ENCODE results near the gene ALOX12.

ALOX12 gene

DNA sequence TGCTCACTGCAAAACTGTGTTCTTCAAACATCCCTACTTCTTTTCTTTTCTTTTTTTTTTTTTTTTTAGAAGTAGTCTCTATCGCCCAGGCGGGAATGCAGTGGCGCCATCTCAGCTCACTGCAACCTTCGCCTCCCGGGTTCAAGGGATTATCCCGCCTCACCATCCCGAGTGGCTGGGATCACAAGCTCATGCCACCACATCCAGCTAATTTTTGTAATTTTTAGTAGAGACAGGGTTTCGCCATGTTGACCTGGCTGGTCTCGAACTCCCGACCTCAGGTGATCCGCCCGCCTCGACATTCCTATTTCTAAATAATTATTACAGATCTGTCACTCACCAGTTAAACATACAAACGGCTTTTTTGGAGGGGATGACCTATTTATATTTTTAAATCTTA lies 15.6 kb downstream of the ALOX12 start:
- Histone ChIP-seq H3F3A (ENCODE audit: low read depth) (peaks cover 9% of the 10 kb centered on the region), H3K4me3 (ENCODE audit: low read length, poor library complexity, severe bottlenecking) (peak overlapping the region; percentile 91), H3K9ac (ENCODE audit: low read depth, low read length, poor library complexity, severe bottlenecking) (peak overlapping the region; percentile 96), H3K9me2 (replicated peaks; ENCODE audit: low read depth, low read length) (no peaks in the 10 kb centered on the region), H3K9me3 (ENCODE audit: insufficient read depth, low read depth, low read length) (no peaks in the 10 kb centered on the region), H3K4me2 (ENCODE audit: low read depth, low read length, poor library complexity, severe bottlenecking) (peak overlapping the region; percentile 84), H2AFZ (ENCODE audit: low read length) (no peak overlapping the region), H3K4me1 (ENCODE audit: insufficient read depth, low read length, poor library complexity, severe bottlenecking) (peaks cover 51% of the 10 kb centered on the region), H3K36me3 (ENCODE audit: insufficient read depth, low read length) (no peaks in the 10 kb centered on the region), H4K20me1 (ENCODE audit: insufficient read depth, low read length, poor library complexity, severe bottlenecking) (peaks cover 21% of the 10 kb centered on the region), H3K79me2 (ENCODE audit: insufficient read depth, low read length) (peaks cover 64% of the 10 kb centered on the region), H3K27me3 (ENCODE audit: insufficient read depth, low read length, poor library complexity, severe bottlenecking) (no peaks in the 10 kb centered on the region)
- TF ChIP-seq EZH2phosphoT487 (IDR thresholded peaks at IDR 0.05; ENCODE audit: borderline replicate concordance), result no peak
- no peak for TF ChIP-seq CTCF (conservative IDR thresholded peaks at IDR 0.05; ENCODE audit: low read length)

DNA sequence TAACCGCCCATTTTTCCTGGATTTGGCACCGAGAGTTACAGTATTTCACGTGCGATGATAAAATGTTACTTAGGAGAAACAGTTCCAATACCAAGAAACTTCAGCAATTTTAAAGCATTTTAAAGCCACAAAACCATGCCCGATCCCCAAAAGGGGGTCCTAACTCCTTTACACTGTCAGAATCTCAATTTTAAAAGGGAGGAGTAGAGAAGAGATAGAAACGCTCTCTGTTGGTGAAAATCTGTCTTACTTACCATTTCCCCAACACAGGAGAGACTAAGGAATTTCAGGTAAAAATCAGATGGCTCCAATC lies 16.0 kb downstream of the ALOX12 start:
- Histone ChIP-seq H3K9ac (ENCODE audit: low read depth, low read length, poor library complexity, severe bottlenecking) (peak overlapping the region; percentile 96), H3K79me2 (ENCODE audit: insufficient read depth, low read length) (peaks cover 64% of the 10 kb centered on the region), H3K4me3 (ENCODE audit: low read length, poor library complexity, severe bottlenecking) (peak overlapping the region; percentile 91), H3K27me3 (ENCODE audit: insufficient read depth, low read length, poor library complexity, severe bottlenecking) (no peaks in the 10 kb centered on the region), H3K9me2 (replicated peaks; ENCODE audit: low read depth, low read length) (no peaks in the 10 kb centered on the region), H2AFZ (ENCODE audit: low read length) (peak overlapping the region; percentile 90), H4K20me1 (ENCODE audit: insufficient read depth, low read length, poor library complexity, severe bottlenecking) (peaks cover 19% of the 10 kb centered on the region), H3K4me2 (ENCODE audit: low read depth, low read length, poor library complexity, severe bottlenecking) (peak overlapping the region; percentile 84), H3F3A (ENCODE audit: low read depth) (peaks cover 9% of the 10 kb centered on the region), H3K9me3 (ENCODE audit: insufficient read depth, low read depth, low read length) (no peaks in the 10 kb centered on the region), H3K4me1 (ENCODE audit: insufficient read depth, low read length, poor library complexity, severe bottlenecking) (peaks cover 53% of the 10 kb centered on the region), H3K36me3 (ENCODE audit: insufficient read depth, low read length) (no peaks in the 10 kb centered on the region)
- TF ChIP-seq EZH2phosphoT487 (IDR thresholded peaks at IDR 0.05; ENCODE audit: borderline replicate concordance), result no peak
- TF ChIP-seq CTCF (conservative IDR thresholded peaks at IDR 0.05; ENCODE audit: low read length), result no peak

DNA sequence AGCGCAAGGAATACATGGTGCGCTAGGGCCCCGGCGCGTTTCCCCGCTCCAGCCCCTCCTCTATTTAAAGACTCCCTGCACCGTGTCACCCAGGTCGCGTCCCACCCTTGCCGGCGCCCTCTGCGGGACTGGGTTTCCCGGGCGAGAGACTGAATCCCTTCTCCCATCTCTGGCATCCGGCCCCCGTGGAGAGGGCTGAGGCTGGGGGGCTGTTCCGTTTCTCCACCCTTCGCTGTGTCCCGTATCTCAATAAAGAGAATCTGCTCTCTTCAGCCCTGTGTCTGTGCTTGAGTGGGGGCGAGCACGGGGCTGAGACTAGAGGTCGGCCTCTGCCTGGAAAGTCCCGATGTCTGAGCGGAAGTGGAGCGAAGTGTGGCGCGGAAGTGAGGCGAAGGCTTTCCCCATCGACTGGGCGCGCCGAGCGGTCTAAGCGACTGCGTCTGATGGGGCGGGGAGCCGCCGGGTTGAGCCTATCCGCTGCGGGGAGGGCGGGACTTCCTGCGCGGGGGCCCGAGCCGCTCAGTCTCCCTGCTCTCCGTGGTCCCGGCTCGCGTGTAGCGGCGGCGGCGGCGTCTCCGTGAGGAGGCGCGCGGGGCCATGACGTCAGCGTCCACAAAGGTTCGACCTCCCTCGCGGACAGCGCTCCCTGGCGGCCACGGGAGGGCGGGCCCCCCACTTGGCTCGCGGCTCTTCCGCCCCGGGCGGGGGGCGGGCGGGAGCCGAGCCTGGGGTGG lies 18.6 kb downstream of the ALOX12 start:
- Histone ChIP-seq H3K4me1 (ENCODE audit: insufficient read depth, low read length, poor library complexity, severe bottlenecking) (peaks cover 68% of the 10 kb centered on the region), H2AFZ (ENCODE audit: low read length) (peak overlapping the region; percentile 87), H3K36me3 (ENCODE audit: insufficient read depth, low read length) (no peaks in the 10 kb centered on the region), H3K4me3 (ENCODE audit: low read length, poor library complexity, severe bottlenecking) (peak overlapping the region; percentile 91), H3F3A (ENCODE audit: low read depth) (peaks cover 9% of the 10 kb centered on the region), H3K27me3 (ENCODE audit: insufficient read depth, low read length, poor library complexity, severe bottlenecking) (no peaks in the 10 kb centered on the region), H3K9me3 (ENCODE audit: insufficient read depth, low read depth, low read length) (no peaks in the 10 kb centered on the region), H3K4me2 (ENCODE audit: low read depth, low read length, poor library complexity, severe bottlenecking) (peak overlapping the region; percentile 95), H3K9me2 (replicated peaks; ENCODE audit: low read depth, low read length) (no peaks in the 10 kb centered on the region), H3K79me2 (ENCODE audit: insufficient read depth, low read length) (peaks cover 59% of the 10 kb centered on the region), H3K9ac (ENCODE audit: low read depth, low read length, poor library complexity, severe bottlenecking) (peak overlapping the region; percentile 96), H4K20me1 (ENCODE audit: insufficient read depth, low read length, poor library complexity, severe bottlenecking) (peaks cover 18% of the 10 kb centered on the region)
- TF ChIP-seq EZH2phosphoT487 (IDR thresholded peaks at IDR 0.05; ENCODE audit: borderline replicate concordance) (no peak), CTCF (conservative IDR thresholded peaks at IDR 0.05; ENCODE audit: low read length) (peak; percentile 46)

Measured in Loucy (cell line).